Psoas muscle (tissue), 8 donors: ENCODE data around the gene MCTP1. TPM values are rescaled to one million over a fixed set of nuclear protein-coding genes. Genes with fewer than 3 reads are reported as not detected.
A peak's percentile ranks its signal among the peaks of the same experiment; 100 is the strongest.

Experiments
- ATAC-seq, 4 donors: fragments of 200-7000 bp; cut with Tn5 transposase; one replicate each; pipeline ENCODE4 v1.9.1; 2020; ENCODE audit warnings: moderate library complexity in 3 of 4, mild to moderate bottlenecking in 2 of 4
- DNase-seq, 2 donors: peaks; one replicate each; pipeline ENCODE4 v3.0.0-alpha.2; 2020
- H3K27ac ChIP-seq: fragments of 200-600 bp; one replicate; pipeline ENCODE4 v1.8.0; 2022
- H3K27me3 ChIP-seq, 3 donors: fragments of 200-600 bp in 1 of 3; one replicate each; pipeline versions ENCODE4 v1.6.1 to v1.8.0; 2013 to 2022; ENCODE audit warnings: low read length in 2 of 3, mild to moderate bottlenecking in 2 of 3, moderate library complexity in 1 of 3; ENCODE audit not compliant: insufficient read depth in 3 of 3
- H3K36me3 ChIP-seq, 2 donors: fragments of 200-600 bp in 1 of 2; one replicate each; pipeline versions ENCODE4 v1.6.1 to v1.8.0; 2013 to 2022; ENCODE audit warnings: low read depth in 1 of 2, mild to moderate bottlenecking in 1 of 2, moderate library complexity in 1 of 2; ENCODE audit not compliant: insufficient read depth in 1 of 2
- H3K4me1 ChIP-seq: fragments of 200-600 bp; one replicate; pipeline ENCODE4 v1.8.0; 2022
- H3K4me3 ChIP-seq: fragments of 200-600 bp; one replicate; pipeline ENCODE4 v1.8.0; 2022; ENCODE audit warnings: mild to moderate bottlenecking
- H3K9me3 ChIP-seq: fragments of 200-600 bp; one replicate; pipeline ENCODE4 v1.8.0; 2022
- CTCF ChIP-seq: fragments of 200-600 bp; IDR thresholded peaks from one replicate; pipeline ENCODE4 v1.8.0; 2022; ENCODE audit warnings: antibody characterized with exemption
- WGBS, 3 donors: extraction: QIAGEN DNeasy Blood & Tissue Kit; methylation state at CpG; one replicate each; pipeline versions ENCODE4 v1.1.6 to v1.1.7; 2013; 5-methylcytosine and 5-hydroxymethylcytosine counted together
- intact Hi-C, 2 donors: fragments of 100-400 bp; cut with DNase I; formaldehyde crosslinking; loops; one replicate each; pipeline versions ENCODE4 v1.11.0 to v1.14.2; 2022
- polyA plus RNA-seq, 3 donors: library from polyadenylated mRNA; stranded (reverse); fragments of 200-250 nt; gene quantifications; one replicate each; pipeline ENCODE4 v1.2.3, GENCODE V29; 2013
- total RNA-seq, 4 donors: library from RNA; stranded (reverse); fragmentation: NEBNext Ultra II Directional in 2 of 4; extraction: Animal tissue kit (Norgen Biotek cat#: 25700) in 2 of 4; gene quantifications; one replicate each; pipeline versions ENCODE4 v1.2.1 to v1.2.4, GENCODE V29; 2021 to 2023
- donor health status: healthy with polysubstance abuse.
- donor health status: DM: no; HTN: no; CAD: no; lungs with moderate emphysema.
- donor health status: Bipolar disorder and iron deficiency.
- donor health status: healthy.
- donor health status: DM: yes; HTN: yes; CAD: no.
- donor health status: DM: no; HTN: no; CAD: no.
- donor health status: DM: no; HTN: no; CAD: no.
- donor health status: DM: yes; HTN: yes; CAD: no.

MCTP1 gene
- total and polyA plus RNA-seq, 7 donors, result 1.4 to 8.8 (median 3.5) TPM

- TF ChIP-seq CTCF, result no peak
- ATAC-seq, result no peak
- no peak overlapping the region for H3K27ac ChIP-seq
- H3K9me3 ChIP-seq, result no peaks in the 10 kb centered on the region
- H3K4me1 ChIP-seq, result no peaks in the 10 kb centered on the region
- H3K27me3 ChIP-seq, result no peaks in the 10 kb centered on the region
- H3K4me3 ChIP-seq, result no peak overlapping the region
- H3K36me3 ChIP-seq, result no peaks in the 10 kb centered on the region
- WGBS, 3 donors, result 67 to 73% (median 73%) methylated on average over 6 of the region's 6 CpGs
- no peak for DNase-seq
- intact Hi-C loops, result no loop called here
Measured at GRCh38 chr5:95086927-95087815, 197.7 kb downstream of the MCTP1 start.

- no peaks in the 10 kb centered on the region for H3K4me1 ChIP-seq
- no peak for DNase-seq
- H3K27ac ChIP-seq, result no peak overlapping the region
- ATAC-seq, result no peak
- H3K36me3 ChIP-seq, result no peaks in the 10 kb centered on the region
- no peak overlapping the region for H3K4me3 ChIP-seq
- no peaks in the 10 kb centered on the region for H3K9me3 ChIP-seq
- intact Hi-C loops, result no loop called here
- no peaks in the 10 kb centered on the region for H3K27me3 ChIP-seq
- no peak for TF ChIP-seq CTCF
Measured at GRCh38 chr5:95084757-95085156, 200.1 kb downstream of the MCTP1 start.

GRCh38 chr5:95083606-95084005 is 201.3 kb downstream of the MCTP1 start:
- 69 to 79% (median 79%) methylated on average over 3 of the region's 3 CpGs for WGBS, 3 donors
- intact Hi-C loops, result no loop called here
- H3K9me3 ChIP-seq, result no peaks in the 10 kb centered on the region

GRCh38 chr5:95081982-95082381 is 202.9 kb downstream of the MCTP1 start:
- peak overlapping the region; percentile 34 for H3K27ac ChIP-seq
- no peak for ATAC-seq
- H3K4me1 ChIP-seq, result no peaks in the 10 kb centered on the region
- no peaks in the 10 kb centered on the region for H3K27me3 ChIP-seq
- H3K4me3 ChIP-seq, result peak overlapping the region; percentile 56
- H3K9me3 ChIP-seq, result no peaks in the 10 kb centered on the region
- WGBS, 3 donors, result 30 to 36% (median 32%) methylated on average over 3 of the region's 3 CpGs
- DNase-seq, result no peak
- intact Hi-C loops, result no loop called here
- TF ChIP-seq CTCF, result no peak
- no peaks in the 10 kb centered on the region for H3K36me3 ChIP-seq

More at GRCh38 chr5:95083606-95084005, 201.3 kb downstream of the MCTP1 start:
- no peak overlapping the region for H3K27ac ChIP-seq
- no peak for TF ChIP-seq CTCF
- H3K36me3 ChIP-seq, result no peaks in the 10 kb centered on the region
- ATAC-seq (no peak), DNase-seq (no peak)
- H3K4me1 ChIP-seq, result no peaks in the 10 kb centered on the region
- no peak overlapping the region for H3K4me3 ChIP-seq
- no peaks in the 10 kb centered on the region for H3K27me3 ChIP-seq
